ENCODE measurements around the gene BCO2.

BCO2 gene

GRCh38 chr11:112163875-112164685 lies 11.2 kb upstream of the BCO2 start, which contains the start of gene IL18:
TSS of gene IL18 (minus strand) at chr11:112164094. CDS start at chr11:112155053, 9,041 bp downstream.
- Histone ChIP-seq H3K4me3 (ENCODE audit: low read depth, low read length) (no peak within 1 kb of the TSS), H2BK5ac (ENCODE audit: low read depth, low read length, poor library complexity) (no peak within 1 kb of the TSS), H3K23ac (ENCODE audit: low read length) (no peak within 1 kb of the TSS), H3K4me1 (ENCODE audit: control insufficient read depth in 1 of 2, insufficient read depth in 2 of 2, low read length in 2 of 2) (no peaks in the 10 kb centered on the region), H3K27ac (ENCODE audit: low read depth, low read length) (no peak within 1 kb of the TSS), H4K8ac (ENCODE audit: low read depth, low read length) (no peak within 1 kb of the TSS), H4K91ac (ENCODE audit: low read depth, low read length) (no peak within 1 kb of the TSS), H3K36me3 (ENCODE audit: control insufficient read depth in 1 of 2, insufficient read depth in 2 of 2, low read length in 2 of 2) (no peaks in the 10 kb centered on the region), H3K14ac (ENCODE audit: low read length) (no peak within 1 kb of the TSS), H3K9ac (ENCODE audit: low read length) (no peak within 1 kb of the TSS), H3K79me2 (ENCODE audit: control insufficient read depth, insufficient read depth, low read length, poor library complexity) (no peaks in the 10 kb centered on the region), H3K18ac (ENCODE audit: low read length) (no peak within 1 kb of the TSS), H3K79me1 (ENCODE audit: low read length) (no peaks in the 10 kb centered on the region), H2BK12ac (ENCODE audit: low read length) (no peak within 1 kb of the TSS), H3K4ac (ENCODE audit: low read depth, low read length) (no peak within 1 kb of the TSS), H2BK120ac (ENCODE audit: insufficient read depth, low read length, poor library complexity) (no peak within 1 kb of the TSS), H2AK5ac (ENCODE audit: low read length) (no peak within 1 kb of the TSS), H2AFZ (ENCODE audit: insufficient read depth, low read length, poor library complexity) (no peak within 1 kb of the TSS), H3K9me3 (ENCODE audit: insufficient read depth, low read depth, low read length) (no peaks in the 10 kb centered on the region), H4K12ac (ENCODE audit: low read depth, low read length) (no peak within 1 kb of the TSS), H3K4me2 (ENCODE audit: low read length) (no peak within 1 kb of the TSS), H3K27me3 (ENCODE audit: insufficient read depth, low read length) (no peaks in the 10 kb centered on the region)
- peak; percentile 52 to 56 for DNase-seq
- no CpG with 5 or more reads among the region's 12 CpGs for WGBS (ENCODE audit: extremely low coverage, insufficient coverage, insufficient read length)

DNA sequence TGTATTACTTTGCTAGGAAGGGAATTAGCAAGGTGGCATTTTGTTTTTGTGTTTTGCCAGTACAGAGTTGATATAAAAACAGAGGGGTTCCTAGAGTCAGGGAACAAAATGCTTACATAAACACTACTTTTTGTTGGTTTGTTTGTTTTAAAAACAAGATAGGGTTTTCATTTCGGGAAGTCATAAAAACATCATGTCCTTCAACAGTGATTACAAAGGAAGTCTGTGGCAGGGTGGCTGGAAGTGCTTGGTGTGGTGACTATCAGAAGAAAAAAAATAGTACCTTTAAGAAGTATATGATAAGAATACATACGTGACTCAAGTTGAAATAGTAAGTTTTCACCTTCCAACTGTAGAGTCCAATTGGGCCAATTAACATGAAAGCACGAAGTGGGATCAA lies 10.3 kb upstream of the BCO2 start:
- no peak overlapping the region for H2BK12ac ChIP-seq (ENCODE audit: low read length)
- no peak overlapping the region for H3K4me3 ChIP-seq (ENCODE audit: low read depth, low read length)
- H4K91ac ChIP-seq (ENCODE audit: low read depth, low read length), result no peak overlapping the region
- no peak for DNase-seq
- no peak overlapping the region for H3K9ac ChIP-seq (ENCODE audit: low read length)
- H2BK120ac ChIP-seq (ENCODE audit: insufficient read depth, low read length, poor library complexity), result no peak overlapping the region
- H3K18ac ChIP-seq (ENCODE audit: low read length), result no peak overlapping the region
- no peak overlapping the region for H3K23ac ChIP-seq (ENCODE audit: low read length)
- no peaks in the 10 kb centered on the region for H3K36me3 ChIP-seq (ENCODE audit: control insufficient read depth in 1 of 2, insufficient read depth in 2 of 2, low read length in 2 of 2)
- H4K8ac ChIP-seq (ENCODE audit: low read depth, low read length), result no peak overlapping the region
- WGBS (ENCODE audit: extremely low coverage, insufficient coverage, insufficient read length), result no CpG with 5 or more reads among the region's 3 CpGs
- no peak overlapping the region for H2BK5ac ChIP-seq (ENCODE audit: low read depth, low read length, poor library complexity)
- no peak overlapping the region for H2AK5ac ChIP-seq (ENCODE audit: low read length)
- no peaks in the 10 kb centered on the region for H3K79me1 ChIP-seq (ENCODE audit: low read length)
- H2AFZ ChIP-seq (ENCODE audit: insufficient read depth, low read length, poor library complexity), result no peak overlapping the region
- H3K4me1 ChIP-seq (ENCODE audit: control insufficient read depth in 1 of 2, insufficient read depth in 2 of 2, low read length in 2 of 2), result no peaks in the 10 kb centered on the region
- no peak overlapping the region for H3K27ac ChIP-seq (ENCODE audit: low read depth, low read length)
- no peak overlapping the region for H4K12ac ChIP-seq (ENCODE audit: low read depth, low read length)
- no peaks in the 10 kb centered on the region for H3K9me3 ChIP-seq (ENCODE audit: insufficient read depth, low read depth, low read length)
- no peak overlapping the region for H3K14ac ChIP-seq (ENCODE audit: low read length)
- H3K79me2 ChIP-seq (ENCODE audit: control insufficient read depth, insufficient read depth, low read length, poor library complexity), result no peaks in the 10 kb centered on the region
- H3K4ac ChIP-seq (ENCODE audit: low read depth, low read length), result no peak overlapping the region
- no peak overlapping the region for H3K4me2 ChIP-seq (ENCODE audit: low read length)
- no peaks in the 10 kb centered on the region for H3K27me3 ChIP-seq (ENCODE audit: insufficient read depth, low read length)

- Histone ChIP-seq H3K14ac (ENCODE audit: low read length) (no peak overlapping the region), H2BK12ac (ENCODE audit: low read length) (no peak overlapping the region), H2BK120ac (ENCODE audit: insufficient read depth, low read length, poor library complexity) (no peak overlapping the region), H4K91ac (ENCODE audit: low read depth, low read length) (no peak overlapping the region), H2AK5ac (ENCODE audit: low read length) (no peak overlapping the region), H3K18ac (ENCODE audit: low read length) (no peak overlapping the region), H3K36me3 (ENCODE audit: control insufficient read depth in 1 of 2, insufficient read depth in 2 of 2, low read length in 2 of 2) (no peaks in the 10 kb centered on the region), H4K8ac (ENCODE audit: low read depth, low read length) (no peak overlapping the region), H3K23ac (ENCODE audit: low read length) (no peak overlapping the region), H4K12ac (ENCODE audit: low read depth, low read length) (no peak overlapping the region), H3K9ac (ENCODE audit: low read length) (no peak overlapping the region), H3K27me3 (ENCODE audit: insufficient read depth, low read length) (no peaks in the 10 kb centered on the region), H3K4me2 (ENCODE audit: low read length) (no peak overlapping the region), H3K79me1 (ENCODE audit: low read length) (no peaks in the 10 kb centered on the region), H3K27ac (ENCODE audit: low read depth, low read length) (no peak overlapping the region), H2AFZ (ENCODE audit: insufficient read depth, low read length, poor library complexity) (no peak overlapping the region), H3K4me1 (ENCODE audit: control insufficient read depth in 1 of 2, insufficient read depth in 2 of 2, low read length in 2 of 2) (no peaks in the 10 kb centered on the region), H3K79me2 (ENCODE audit: control insufficient read depth, insufficient read depth, low read length, poor library complexity) (no peaks in the 10 kb centered on the region), H3K4ac (ENCODE audit: low read depth, low read length) (no peak overlapping the region), H3K9me3 (ENCODE audit: insufficient read depth, low read depth, low read length) (no peaks in the 10 kb centered on the region), H3K4me3 (ENCODE audit: low read depth, low read length) (no peak overlapping the region), H2BK5ac (ENCODE audit: low read depth, low read length, poor library complexity) (no peak overlapping the region)
- no peak for DNase-seq
- no CpG with 5 or more reads among the region's 8 CpGs for WGBS (ENCODE audit: extremely low coverage, insufficient coverage, insufficient read length)
Observed at GRCh38 chr11:112166562-112166961, 8.8 kb upstream of the BCO2 start.

DNA sequence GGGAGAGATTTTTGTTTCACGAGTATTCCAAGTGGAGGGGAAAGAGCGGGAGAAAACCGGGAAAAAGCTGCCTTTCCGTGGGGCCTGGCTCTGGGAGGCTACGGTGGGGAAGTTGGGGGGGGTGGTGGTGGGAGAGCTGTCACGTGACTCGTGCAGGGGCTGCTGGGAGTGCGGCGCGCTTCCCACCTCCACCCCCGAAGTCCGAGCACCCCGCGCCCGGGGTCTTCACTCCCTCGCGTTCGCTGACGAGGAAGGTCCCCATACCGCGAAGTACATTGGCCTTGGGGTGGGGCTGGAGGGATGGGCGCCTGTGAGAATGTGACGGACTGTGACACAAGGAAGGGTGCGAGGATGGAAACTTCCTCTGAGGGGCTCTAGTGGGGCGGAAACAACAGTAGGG lies 8.2 kb upstream of the BCO2 start, which contains the start of gene TEX12:
TEX12 (plus strand) TSS at position 228 of the 400 bp plus-strand sequence. CDS start 1,897 bp downstream, outside the sequence.
- Histone ChIP-seq H3K36me3 (ENCODE audit: control insufficient read depth in 1 of 2, insufficient read depth in 2 of 2, low read length in 2 of 2) (no peaks in the 10 kb centered on the region), H3K9ac (ENCODE audit: low read length) (no peak within 1 kb of the TSS), H2BK5ac (ENCODE audit: low read depth, low read length, poor library complexity) (no peak within 1 kb of the TSS), H2AFZ (ENCODE audit: insufficient read depth, low read length, poor library complexity) (no peak within 1 kb of the TSS), H3K4me3 (ENCODE audit: low read depth, low read length) (no peak within 1 kb of the TSS), H3K18ac (ENCODE audit: low read length) (no peak within 1 kb of the TSS), H3K79me2 (ENCODE audit: control insufficient read depth, insufficient read depth, low read length, poor library complexity) (no peaks in the 10 kb centered on the region), H3K79me1 (ENCODE audit: low read length) (no peaks in the 10 kb centered on the region), H3K4me1 (ENCODE audit: control insufficient read depth in 1 of 2, insufficient read depth in 2 of 2, low read length in 2 of 2) (no peaks in the 10 kb centered on the region), H3K4me2 (ENCODE audit: low read length) (no peak within 1 kb of the TSS), H3K4ac (ENCODE audit: low read depth, low read length) (no peak within 1 kb of the TSS), H2AK5ac (ENCODE audit: low read length) (no peak within 1 kb of the TSS), H4K12ac (ENCODE audit: low read depth, low read length) (no peak within 1 kb of the TSS), H2BK12ac (ENCODE audit: low read length) (no peak within 1 kb of the TSS), H4K91ac (ENCODE audit: low read depth, low read length) (no peak within 1 kb of the TSS), H3K9me3 (ENCODE audit: insufficient read depth, low read depth, low read length) (no peaks in the 10 kb centered on the region), H4K8ac (ENCODE audit: low read depth, low read length) (no peak within 1 kb of the TSS), H3K14ac (ENCODE audit: low read length) (no peak within 1 kb of the TSS), H2BK120ac (ENCODE audit: insufficient read depth, low read length, poor library complexity) (no peak within 1 kb of the TSS), H3K23ac (ENCODE audit: low read length) (no peak within 1 kb of the TSS), H3K27me3 (ENCODE audit: insufficient read depth, low read length) (no peaks in the 10 kb centered on the region), H3K27ac (ENCODE audit: low read depth, low read length) (no peak within 1 kb of the TSS)
- no peak for DNase-seq
- no CpG with 5 or more reads among the region's 25 CpGs for WGBS (ENCODE audit: extremely low coverage, insufficient coverage, insufficient read length)
